GM18498 (cell line): Measurements from ENCODE around the gene PIAS1.
"Not testable (repeated sequence)": the region's sequence is repeated elsewhere in the genome, so short reads cannot be mapped to it uniquely, and the experiment has no call there.

Source experiments
- ATAC-seq: cut with Tn5 transposase; IDR thresholded peaks from one replicate; pipeline ENCODE4 v1.9.1; 2021; ENCODE audit warnings: mild to moderate bottlenecking, moderate library complexity; ENCODE audit not compliant: unreplicated experiment

The PIAS1 gene

DNA sequence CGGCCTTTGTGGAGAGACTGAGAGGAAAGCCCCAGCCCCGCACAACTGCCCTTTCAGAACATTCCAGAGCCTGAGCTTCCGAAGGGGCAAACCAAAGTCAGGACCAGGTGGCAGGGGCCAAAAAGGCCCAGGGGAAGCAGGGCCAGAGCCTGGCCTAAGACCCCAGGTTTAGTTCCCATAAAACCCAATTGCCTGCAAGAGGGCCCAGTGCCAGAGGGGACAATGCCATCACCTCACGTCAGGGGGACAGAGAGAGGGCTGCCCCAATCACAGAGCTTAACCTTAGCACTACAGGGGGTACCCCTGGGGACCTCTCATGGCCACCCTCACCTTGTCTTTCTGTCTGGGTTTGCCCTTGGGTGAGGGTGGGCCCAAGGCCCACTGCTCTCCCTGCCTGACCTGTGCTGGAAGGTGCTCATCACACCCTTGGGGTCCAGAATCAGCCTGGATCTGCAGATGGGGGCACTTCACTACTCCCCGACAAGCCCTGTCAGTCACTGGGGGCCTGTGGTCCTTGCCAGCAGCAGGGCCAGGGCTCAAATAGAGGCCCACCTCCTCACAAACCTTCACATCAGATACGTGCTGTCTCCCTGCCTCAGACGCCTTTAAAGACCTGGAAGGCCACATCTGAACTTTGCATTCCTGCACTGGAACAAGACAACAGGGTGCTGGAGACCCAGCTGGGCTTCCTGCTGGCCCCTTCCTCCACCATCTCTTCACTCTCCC is 147.2 kb downstream of the PIAS1 start:
- no peak for ATAC-seq

DNA sequence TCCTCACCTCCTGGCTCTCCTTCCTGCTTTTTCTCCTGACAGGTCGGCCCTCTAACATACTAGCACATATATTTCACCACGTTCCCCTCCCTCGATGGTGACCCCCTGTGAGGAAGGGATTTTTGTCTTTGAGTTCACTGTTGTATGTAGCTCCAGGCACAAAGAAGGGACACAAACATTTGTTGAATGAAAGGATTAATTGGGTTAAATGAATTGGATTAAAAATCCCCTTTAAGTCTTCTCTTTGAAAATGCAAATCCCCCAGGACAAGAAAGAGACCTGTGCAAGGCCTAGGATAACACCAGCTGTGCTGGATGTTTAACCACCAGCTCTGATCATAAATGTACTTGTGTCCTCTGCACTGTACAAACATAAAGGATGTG is 147.8 kb downstream of the PIAS1 start:
- no peak for ATAC-seq

DNA sequence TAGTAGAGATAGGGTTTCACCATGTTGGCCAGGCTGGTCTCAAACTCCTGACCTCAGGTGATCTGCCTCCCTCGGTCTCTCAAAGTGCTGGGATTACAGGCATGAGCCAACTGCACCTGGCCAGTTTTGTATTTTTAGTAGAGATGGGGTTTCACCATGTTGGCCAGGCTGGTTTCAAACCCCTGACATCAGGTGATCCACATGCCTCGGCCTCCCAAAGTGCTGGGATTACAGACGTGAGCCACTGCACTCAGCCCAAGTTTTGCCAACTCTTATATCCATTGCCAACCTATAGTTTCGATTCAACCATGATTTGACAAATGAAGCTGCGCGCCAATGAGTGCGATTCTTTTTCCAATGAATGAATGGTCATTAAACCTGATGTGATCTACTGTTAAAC is 148.9 kb downstream of the PIAS1 start:
- ATAC-seq = not testable (repeated sequence)

DNA sequence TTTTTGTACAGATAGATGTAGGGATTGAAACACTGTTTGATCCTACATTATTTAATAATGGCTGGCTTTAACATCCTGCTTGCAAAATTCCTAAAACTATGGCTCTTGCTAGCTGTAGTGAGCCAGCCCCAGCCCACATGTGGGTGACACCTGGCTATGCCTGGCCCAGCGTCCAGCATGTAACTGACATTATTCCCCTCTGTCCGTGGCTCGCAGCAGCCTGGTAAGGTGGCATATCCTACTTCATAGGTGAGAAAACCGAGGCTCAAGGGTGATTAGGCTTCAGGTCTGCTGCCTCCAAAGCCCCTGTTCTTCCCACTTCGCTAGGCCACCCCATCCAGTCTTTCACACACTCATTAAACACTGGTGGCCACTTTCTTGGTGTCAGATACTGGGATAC is 149.4 kb downstream of the PIAS1 start:
- ATAC-seq = no peak

DNA sequence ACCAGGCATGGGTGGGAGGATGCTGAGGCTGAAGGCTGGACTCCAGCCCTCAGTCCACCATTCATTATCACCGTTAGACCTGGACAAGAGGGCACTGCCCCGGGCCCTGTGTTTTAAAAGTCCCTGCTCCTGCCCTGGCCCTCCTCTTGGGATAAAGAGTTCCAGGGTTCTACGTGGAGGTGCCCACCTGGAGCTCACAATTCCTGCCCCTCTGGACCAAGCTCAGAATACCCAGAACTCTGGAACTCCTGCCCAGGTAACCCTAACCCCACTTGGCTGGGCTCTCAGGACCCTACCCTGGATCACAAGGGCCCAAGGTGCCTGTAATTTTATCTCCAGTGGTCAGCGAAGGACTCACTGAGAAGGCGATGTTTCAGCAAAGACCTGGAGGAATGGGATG is 149.8 kb downstream of the PIAS1 start:
- ATAC-seq = no peak

DNA sequence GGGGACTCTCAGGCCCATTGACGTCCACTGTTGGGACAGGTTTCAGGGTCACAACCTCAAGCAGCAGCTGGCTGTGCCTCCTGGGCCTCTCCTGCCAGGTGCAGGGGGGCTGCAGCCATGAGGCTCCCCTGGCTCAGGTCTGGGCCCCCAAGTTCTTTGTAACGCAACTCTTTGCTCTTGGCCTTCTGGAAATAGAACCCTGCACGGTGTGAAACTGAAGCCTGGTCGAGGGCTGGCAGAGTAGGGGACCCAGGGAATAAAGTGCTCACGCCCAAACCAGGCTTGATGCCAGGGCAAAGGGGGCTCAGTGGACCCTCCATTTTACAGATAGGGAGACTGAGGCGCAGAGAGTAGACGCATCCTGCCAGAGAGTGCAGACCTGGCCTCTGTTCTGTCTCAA is 150.2 kb downstream of the PIAS1 start:
- no peak for ATAC-seq

DNA sequence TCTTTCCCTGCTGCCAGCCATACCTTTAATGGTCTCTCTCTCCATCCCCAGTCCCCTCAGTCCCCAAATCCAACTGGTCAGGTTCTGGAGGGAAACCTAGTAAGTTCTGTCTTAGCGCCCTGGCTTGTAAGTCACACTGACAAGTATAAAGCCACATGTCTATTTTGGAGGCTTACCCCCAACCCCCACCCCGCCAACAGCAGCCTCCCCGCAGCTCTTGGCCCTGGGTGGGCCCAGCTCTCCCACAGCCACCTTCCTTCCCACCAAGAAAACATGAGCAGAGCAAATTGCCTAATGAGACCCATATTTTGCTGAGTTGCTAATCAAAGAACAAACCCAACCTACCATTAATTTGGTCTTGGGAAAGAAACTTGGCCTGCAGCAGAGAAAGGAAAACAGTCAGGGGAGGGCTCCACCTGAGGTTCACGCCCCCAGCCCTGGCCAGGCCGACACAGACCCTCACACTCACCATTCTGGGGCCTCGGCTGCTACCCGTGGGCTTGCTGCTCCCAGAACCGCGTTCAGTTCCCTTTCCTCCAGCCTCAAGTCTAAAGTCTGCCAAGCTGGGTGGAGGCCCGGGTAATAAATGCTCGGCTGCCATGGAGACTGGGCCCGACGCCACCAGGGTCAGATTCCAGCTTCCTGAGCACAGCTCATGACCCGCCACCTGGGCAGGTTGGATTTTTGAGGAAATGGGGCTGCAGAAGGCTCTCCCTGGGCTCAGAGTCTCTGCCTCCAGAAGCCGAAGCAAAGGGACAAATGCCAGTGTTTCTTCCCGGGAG is 150.9 kb downstream of the PIAS1 start, which contains the start of gene CALML4:
TSS of gene CALML4 (minus strand) at position 557 of the 782 bp plus-strand sequence. CDS start at position 472, 85 bp downstream.
- ATAC-seq = no peak

DNA sequence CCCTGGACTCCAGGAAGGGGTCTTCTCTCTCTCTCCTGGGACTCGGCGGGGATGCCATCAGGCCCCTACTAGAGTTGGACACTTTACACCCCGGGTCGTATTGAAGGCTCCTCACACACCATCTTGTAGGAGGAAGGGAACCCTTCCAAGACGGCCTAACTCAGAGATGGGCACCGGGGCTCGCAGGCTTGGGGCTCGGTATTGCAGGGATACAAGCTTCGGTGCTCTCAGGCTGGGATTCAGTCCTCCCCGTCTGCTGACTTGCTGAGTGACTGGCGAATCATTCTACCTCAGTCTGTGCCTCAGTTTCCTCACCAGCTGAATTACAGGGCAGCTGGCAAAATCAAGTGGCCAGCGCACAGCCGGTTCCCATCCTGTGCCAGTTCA is 151.4 kb downstream of the PIAS1 start:
- ATAC-seq = no peak

DNA sequence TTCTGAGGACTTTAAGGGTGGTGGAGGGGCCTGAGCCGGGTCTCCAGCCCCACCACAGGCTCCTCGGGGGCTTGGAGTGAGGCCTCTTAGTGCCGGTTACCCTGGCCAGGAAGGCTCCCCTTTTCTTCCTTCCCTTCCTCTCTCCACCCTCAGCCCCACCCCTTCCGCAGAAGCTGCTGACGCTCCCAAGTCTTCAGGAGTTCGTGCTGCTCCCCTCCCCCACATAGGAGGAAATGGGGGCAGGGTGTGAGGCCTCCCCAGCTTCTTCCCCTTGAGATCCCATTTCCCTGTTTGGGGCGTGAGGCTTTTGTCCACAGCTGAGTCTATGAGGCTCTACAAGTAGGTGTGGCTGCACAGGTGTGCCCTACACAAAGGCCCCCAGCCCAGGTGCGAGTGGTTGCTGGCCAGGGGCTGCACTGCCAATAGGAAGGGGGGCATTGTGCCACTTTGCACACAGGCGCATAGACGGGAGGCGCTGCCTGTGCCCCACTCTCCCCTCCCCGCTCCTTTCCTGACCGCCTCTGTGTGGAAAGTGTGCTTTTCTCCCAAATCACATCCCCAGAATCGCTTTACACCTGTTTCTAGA is 151.9 kb downstream of the PIAS1 start:
- no peak for ATAC-seq

DNA sequence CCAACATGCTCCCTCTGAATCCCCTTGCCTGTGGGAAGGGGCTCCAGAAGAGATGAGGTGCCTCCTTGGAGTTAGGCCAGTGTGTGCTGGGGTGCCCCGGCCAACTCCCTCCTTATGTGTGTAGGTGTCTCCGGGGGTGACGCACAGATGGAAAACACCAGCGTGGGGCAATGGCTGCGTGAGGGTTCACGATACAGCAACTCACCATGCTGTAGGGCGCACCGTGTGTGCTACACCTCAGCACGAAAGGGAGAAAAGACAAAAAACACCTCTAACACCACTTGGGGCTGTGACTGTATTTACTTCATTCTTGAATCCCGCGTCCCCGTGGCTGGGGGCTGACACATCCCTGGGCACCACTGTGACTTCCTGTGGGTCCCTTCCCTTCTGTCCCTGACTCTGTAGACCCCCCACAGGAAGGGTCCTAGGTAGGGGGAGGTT is 152.6 kb downstream of the PIAS1 start:
- ATAC-seq = no peak

DNA sequence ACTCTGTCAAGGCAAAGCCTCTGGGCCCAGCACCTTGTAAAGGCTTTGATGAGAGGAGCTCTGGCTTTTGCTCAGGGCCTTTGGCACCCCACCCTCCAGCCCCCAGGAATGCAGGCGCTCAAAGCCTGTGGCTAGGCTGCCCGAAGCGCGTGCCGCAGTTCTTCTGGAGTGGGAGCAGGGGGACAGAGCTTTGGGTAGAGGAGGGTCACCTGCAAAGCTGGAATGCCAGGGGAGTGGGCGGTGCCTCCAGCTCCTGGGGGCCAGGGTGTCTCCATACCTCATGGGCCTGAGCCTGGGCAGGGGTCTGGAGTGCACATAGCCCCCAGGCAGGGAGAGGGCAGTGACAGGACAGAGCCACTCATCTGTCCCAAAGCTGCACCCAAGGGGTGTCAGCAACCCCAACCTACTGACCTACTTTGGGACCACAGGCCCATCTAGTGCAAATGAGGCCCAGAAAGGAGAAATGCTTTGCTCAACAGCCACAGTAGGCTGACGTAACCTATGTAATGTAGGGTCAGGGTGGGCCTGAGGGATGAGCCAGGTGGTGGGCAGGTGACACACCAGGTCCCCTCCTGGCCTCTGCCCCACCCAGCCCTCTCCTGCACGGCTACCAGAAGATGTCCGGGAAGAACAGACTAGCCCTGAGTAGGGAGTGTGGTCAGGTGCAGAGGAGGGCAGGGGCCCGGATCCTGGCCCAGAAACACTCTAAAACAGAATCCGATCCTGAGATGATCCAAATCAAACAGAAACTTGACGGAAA is 153.2 kb downstream of the PIAS1 start:
- ATAC-seq = no peak

DNA sequence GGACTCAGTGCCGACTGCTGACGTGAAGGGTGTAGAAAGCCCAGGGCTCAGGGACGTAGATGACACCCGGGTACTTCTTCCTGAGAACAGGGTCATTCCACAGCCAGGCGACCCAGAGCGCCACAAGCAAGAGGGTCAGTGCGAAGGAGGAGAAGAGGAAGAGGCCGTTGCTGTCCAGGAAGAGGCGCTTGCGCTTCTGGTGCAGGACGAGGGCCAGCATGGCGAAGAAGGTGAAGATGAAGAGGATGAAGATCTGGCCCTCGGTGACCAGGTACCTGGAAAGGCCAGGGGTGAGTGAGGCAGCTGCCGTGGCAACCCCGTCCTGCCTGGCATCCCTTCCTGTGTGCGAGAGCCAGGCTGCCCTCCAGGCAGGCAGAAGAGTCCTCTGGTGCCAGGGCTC is 154.0 kb downstream of the PIAS1 start:
- no peak for ATAC-seq

DNA sequence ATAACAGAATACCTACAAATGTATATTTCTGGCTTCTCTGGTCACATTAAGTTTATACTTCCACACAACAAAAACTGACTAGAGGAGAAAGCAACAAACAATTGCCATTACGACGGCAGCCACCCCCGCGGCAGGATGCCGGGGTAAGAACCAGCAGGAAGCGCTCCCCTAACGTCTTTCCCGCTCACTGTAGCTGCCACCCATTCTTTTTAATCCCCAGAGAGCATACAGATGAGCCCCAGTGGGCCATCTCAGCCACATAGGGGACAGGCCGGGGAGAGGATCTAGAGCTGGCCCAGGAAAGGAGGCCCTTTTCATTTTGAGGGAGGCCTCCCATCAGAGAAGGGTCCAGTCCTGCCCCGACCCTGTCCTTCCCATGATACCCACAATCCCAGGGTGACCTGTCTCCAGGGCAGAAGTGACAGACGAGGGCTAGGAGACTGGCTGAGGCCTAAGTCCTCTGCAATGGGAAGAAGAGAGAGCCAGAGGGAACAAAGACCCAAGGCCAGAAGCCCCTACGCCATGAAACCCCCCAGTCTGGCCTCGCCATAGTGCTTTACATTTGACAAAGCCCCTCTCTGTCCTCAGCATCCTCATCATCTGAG is 154.6 kb downstream of the PIAS1 start:
- ATAC-seq = no peak

DNA sequence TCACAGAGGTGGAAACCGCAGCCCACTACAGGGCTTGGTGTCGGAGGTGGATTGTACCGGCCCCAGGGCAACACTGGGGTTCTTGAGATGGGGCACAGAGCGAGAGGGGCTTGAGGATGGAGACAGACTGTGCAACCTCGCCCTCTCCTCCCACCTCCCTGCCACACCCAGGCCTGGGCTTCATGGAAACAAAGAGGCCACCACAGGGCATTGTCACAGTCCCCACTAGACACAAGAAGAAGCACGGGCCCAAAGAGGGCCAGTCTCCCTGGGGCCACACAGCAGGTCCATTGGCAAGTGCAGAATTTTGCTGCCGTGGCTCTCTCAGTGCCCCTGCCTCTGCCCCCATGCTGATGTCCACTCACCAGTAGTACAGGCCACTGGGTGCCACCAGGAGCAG is 155.2 kb downstream of the PIAS1 start:
- no peak for ATAC-seq

DNA sequence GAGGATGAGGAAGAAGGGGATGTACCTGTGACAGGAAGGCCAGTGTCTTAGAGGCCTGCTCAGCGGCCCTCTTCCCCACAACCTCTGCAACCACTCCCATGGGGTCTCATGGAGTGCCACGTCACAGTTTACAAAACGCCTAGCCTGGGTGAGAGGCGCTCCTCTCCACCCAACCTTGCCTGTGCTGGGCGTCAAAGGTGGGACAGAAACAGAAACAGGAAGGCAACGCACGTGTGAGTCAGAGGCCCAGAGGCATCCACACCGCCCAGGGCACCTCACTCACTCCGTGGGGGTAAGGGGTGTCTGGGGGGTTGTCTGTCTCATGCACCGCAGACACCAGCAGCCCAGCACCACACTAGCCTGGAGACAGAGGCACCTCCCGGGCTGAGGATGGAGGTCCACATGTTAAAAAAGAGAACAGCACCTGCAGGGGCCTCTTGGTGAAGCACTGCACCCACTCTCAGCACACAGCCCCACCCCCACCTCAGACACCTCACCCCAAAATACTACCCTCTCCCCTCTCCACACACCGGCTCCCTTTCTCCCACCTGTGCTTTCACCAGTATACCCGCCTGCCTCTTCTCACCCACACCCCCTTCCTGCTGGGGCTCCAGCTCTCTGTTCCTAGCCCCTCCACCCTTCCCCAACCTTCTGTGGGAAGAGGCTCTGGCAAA is 155.8 kb downstream of the PIAS1 start:
- ATAC-seq = no peak

DNA sequence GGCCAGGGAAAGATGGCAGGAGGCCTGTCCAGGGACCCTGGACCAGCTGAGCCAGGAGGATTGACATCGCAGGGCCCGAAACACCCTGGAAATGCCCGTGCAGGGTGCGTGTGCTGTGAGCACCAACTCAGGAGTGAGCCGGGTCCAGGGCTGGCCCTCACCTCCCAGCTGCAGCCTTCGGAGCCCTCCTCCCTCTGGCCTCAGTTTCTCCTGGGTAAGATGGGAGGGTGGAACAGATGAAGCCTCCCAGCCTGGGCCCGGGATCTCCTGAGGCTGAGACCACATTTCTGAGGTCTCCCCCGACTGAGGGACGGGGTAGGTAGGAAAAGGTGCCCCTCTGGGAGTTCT is 156.3 kb downstream of the PIAS1 start:
- ATAC-seq = no peak

DNA sequence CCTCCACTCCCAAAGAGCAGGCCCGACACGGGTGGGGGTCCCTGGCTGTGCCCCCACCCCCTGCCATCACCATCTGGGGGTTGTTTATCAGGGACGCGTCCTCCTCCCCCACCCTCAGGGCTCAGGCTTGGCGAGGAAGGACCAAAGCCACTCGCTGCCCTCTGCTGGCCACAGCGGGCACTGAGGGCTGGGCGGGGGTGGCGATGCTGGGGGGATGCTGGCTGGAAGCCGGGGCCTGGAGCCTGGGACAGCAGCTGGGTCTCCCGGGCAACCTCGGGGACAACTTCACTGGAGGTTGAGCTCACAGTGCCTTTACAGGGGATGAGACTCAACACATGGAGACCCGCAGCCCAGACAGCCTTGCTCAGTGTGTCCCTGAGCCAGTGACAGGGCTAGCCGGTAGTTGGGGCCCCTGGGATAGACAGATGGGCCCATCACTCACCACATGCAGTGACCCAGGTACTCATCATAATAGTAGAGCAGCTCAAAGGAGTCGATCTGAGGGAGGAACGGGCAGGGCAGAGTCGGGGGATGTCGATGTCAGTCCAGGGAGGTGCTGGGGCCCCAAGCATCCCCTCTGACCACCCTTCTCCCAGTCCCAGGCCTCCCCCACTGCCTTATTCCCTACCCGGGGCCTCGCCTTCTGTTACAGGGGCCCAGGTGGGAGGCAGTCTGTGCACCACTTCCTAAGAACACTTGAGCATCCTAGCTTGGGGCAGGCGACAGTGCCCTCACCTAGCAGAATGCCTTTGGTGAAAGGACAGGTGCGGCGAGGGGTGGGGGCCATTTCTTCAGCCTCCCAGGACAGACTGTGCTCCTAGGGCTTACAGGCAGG is 156.9 kb downstream of the PIAS1 start:
- no peak for ATAC-seq

DNA sequence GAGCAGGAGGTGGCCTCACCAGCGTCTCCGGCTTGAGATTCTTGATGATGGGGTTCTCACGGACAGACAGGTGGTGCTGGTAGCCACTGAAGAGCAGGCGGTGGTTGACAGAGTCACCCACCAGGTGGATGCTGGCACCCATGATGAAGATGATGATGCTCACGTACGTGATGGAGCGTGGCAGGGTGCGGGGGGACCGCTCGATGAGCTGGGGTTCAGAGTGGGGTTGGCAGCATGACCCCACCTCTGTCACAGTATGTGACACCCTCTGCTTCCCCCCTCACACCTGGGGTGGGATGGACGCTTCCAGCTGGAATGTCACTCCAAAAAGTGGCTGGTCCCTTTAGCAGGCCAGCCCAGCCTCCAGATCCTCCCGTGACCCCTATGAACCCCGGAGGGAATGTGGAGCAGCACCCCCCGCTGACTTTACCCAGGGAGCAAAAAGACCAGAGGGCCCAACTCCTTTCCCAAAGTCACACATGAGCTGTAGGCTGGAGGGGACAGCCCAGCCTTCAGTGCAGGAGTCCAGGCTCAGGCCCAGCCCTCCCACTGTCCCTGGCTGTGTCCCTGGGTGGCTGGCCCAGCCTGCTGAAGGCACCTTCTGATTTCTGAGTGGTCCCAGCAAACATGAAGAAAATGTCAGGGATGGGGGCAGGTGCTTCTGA is 157.7 kb downstream of the PIAS1 start:
- ATAC-seq = no peak

DNA sequence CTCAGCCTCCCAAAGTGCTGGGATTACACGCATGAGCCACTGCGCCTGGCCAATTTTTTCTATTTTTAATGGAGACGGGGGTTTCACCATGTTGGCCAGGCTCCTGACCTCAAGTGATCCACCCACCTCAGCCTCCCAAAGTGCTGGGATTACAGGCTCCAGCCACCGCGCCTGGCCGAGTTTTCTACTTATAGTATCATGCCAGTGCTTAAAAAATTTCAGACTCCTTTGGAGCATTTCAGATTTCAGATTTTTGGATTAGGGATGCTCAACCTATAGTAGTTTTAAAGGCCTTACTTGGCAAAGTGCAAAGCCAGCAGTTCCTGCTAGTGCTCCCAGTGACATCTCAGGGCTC is 159.4 kb downstream of the PIAS1 start:
- ATAC-seq = not testable (repeated sequence)
